Islet precursor cell (in vitro differentiated cells): ENCODE results near the gene RAET1E.
A peak's percentile ranks its signal among the peaks of the same experiment; 100 is the strongest.
"Not testable (repeated sequence)": the region's sequence is repeated elsewhere in the genome, so short reads cannot be mapped to it uniquely, and the experiment has no call there.

Source experiments
- DNase-seq: peaks from one replicate; pipeline ENCODE4 v3.0.0-alpha.2; 2018

The RAET1E gene

GRCh38 chr6:149897855-149898744, at the start of gene RAET1E:
Gene RAET1E, minus strand, starts transcription at chr6:149898113. Its CDS starts 7,212 bp downstream, at chr6:149890901.
- DNase-seq: no peak

GRCh38 chr6:149947533-149947932, 49.6 kb upstream of the RAET1E start:
- not testable (repeated sequence) for DNase-seq

- DNase-seq: peak; percentile 9
Measured at GRCh38 chr6:149946631-149947030, 48.7 kb upstream of the RAET1E start.

GRCh38 chr6:149945276-149945675, 47.4 kb upstream of the RAET1E start:
- not testable (repeated sequence) for DNase-seq

GRCh38 chr6:149943321-149943720, 45.4 kb upstream of the RAET1E start:
- DNase-seq: peak; percentile 25

GRCh38 chr6:149942461-149942829, 44.5 kb upstream of the RAET1E start:
- DNase-seq: peak; percentile 51

GRCh38 chr6:149941583-149942460, 43.9 kb upstream of the RAET1E start, which contains the start of gene ULBP2:
Gene ULBP2, plus strand, starts transcription at chr6:149942014. Its CDS starts 59 bp downstream, at chr6:149942073.
- DNase-seq: peak; percentile 91

- DNase-seq: no peak
Measured at GRCh38 chr6:149940672-149940982, 42.7 kb upstream of the RAET1E start.

GRCh38 chr6:149939909-149940671, 42.2 kb upstream of the RAET1E start:
- DNase-seq: peak; percentile 33

GRCh38 chr6:149939356-149939648, 41.4 kb upstream of the RAET1E start:
- DNase-seq: peak; percentile 9

GRCh38 chr6:149938571-149939355, 40.9 kb upstream of the RAET1E start:
- DNase-seq: peak; percentile 46

GRCh38 chr6:149938013-149938570, 40.2 kb upstream of the RAET1E start:
- DNase-seq: not testable (repeated sequence)

- DNase-seq: peak; percentile 20
Measured at GRCh38 chr6:149936743-149937142, 38.8 kb upstream of the RAET1E start.

GRCh38 chr6:149935668-149936067, 37.8 kb upstream of the RAET1E start:
- peak; percentile 35 for DNase-seq

- peak; percentile 37 for DNase-seq
Measured at GRCh38 chr6:149935246-149935645, 37.3 kb upstream of the RAET1E start.

- peak; percentile 60 for DNase-seq
Measured at GRCh38 chr6:149934249-149935156, 36.6 kb upstream of the RAET1E start.

- DNase-seq: peak; percentile 28
Measured at GRCh38 chr6:149933461-149933860, 35.5 kb upstream of the RAET1E start.

GRCh38 chr6:149933036-149933435, 35.1 kb upstream of the RAET1E start:
- peak; percentile 32 for DNase-seq

- DNase-seq: peak; percentile 15
Measured at GRCh38 chr6:149931501-149931900, 33.6 kb upstream of the RAET1E start.

- DNase-seq: peak; percentile 66
Measured at GRCh38 chr6:149929422-149929821, 31.5 kb upstream of the RAET1E start.

- not testable (repeated sequence) for DNase-seq
Measured at GRCh38 chr6:149927025-149927424, 29.1 kb upstream of the RAET1E start.
